ENCODE results near the gene TLE2.

TLE2 gene

GRCh38 chr19:3031607-3031867, 2.5 kb upstream of the TLE2 start:
- Histone ChIP-seq H3K4me3 (IDR thresholded peaks at IDR 0.05; ENCODE audit: insufficient read depth, low read depth, low read length) (no peak overlapping the region), H2AFZ (ENCODE audit: low read depth) (no peak overlapping the region), H3K27ac (no peak overlapping the region), H3K4me2 (no peak overlapping the region), H3K9ac (no peak overlapping the region), H3K4me1 (ENCODE audit: low read depth, poor library complexity, severe bottlenecking) (peaks cover 10% of the 10 kb centered on the region), H3K36me3 (ENCODE audit: insufficient read depth) (no peaks in the 10 kb centered on the region), H4K20me1 (ENCODE audit: insufficient read depth) (no peaks in the 10 kb centered on the region), H3K27me3 (ENCODE audit: insufficient read depth, low read depth) (peaks cover 74% of the 10 kb centered on the region), H3K79me2 (ENCODE audit: insufficient read depth, low read depth) (no peaks in the 10 kb centered on the region)
- TF ChIP-seq CTCF (conservative IDR thresholded peaks at IDR 0.05; ENCODE audit: low read depth, low read length), result no peak

- peak overlapping the region; percentile 33; the same call in 1 of the 2 replicates for H3K4me2 ChIP-seq
- H3K4me1 ChIP-seq (ENCODE audit: low read depth, poor library complexity, severe bottlenecking), result no peaks in the 10 kb centered on the region
- no peak overlapping the region for H2AFZ ChIP-seq (ENCODE audit: low read depth)
- no peak overlapping the region for H3K4me3 ChIP-seq (IDR thresholded peaks at IDR 0.05; ENCODE audit: insufficient read depth, low read depth, low read length)
- H3K27me3 ChIP-seq (ENCODE audit: insufficient read depth, low read depth), result peaks cover 93% of the 10 kb centered on the region
- TF ChIP-seq CTCF (conservative IDR thresholded peaks at IDR 0.05; ENCODE audit: low read depth, low read length), result no peak
- H3K9ac ChIP-seq, result no peak overlapping the region
- H3K36me3 ChIP-seq (ENCODE audit: insufficient read depth), result no peaks in the 10 kb centered on the region
- no peaks in the 10 kb centered on the region for H3K79me2 ChIP-seq (ENCODE audit: insufficient read depth, low read depth)
- no peaks in the 10 kb centered on the region for H4K20me1 ChIP-seq (ENCODE audit: insufficient read depth)
- H3K27ac ChIP-seq, result no peak overlapping the region
Observed at GRCh38 chr19:3028305-3029064, 595 bp downstream of the TLE2 start.

- Histone ChIP-seq H3K9ac (no peak overlapping the region), H3K79me2 (ENCODE audit: insufficient read depth, low read depth) (no peaks in the 10 kb centered on the region), H3K27me3 (ENCODE audit: insufficient read depth, low read depth) (peaks cover 91% of the 10 kb centered on the region), H3K4me1 (ENCODE audit: low read depth, poor library complexity, severe bottlenecking) (no peaks in the 10 kb centered on the region), H3K4me2 (no peak overlapping the region), H4K20me1 (ENCODE audit: insufficient read depth) (no peaks in the 10 kb centered on the region), H3K4me3 (IDR thresholded peaks at IDR 0.05; ENCODE audit: insufficient read depth, low read depth, low read length) (no peak overlapping the region), H3K27ac (no peak overlapping the region), H2AFZ (ENCODE audit: low read depth) (no peak overlapping the region), H3K36me3 (ENCODE audit: insufficient read depth) (no peaks in the 10 kb centered on the region)
- TF ChIP-seq CTCF (conservative IDR thresholded peaks at IDR 0.05; ENCODE audit: low read depth, low read length), result no peak
Observed at GRCh38 chr19:3027981-3028304, 1.1 kb downstream of the TLE2 start.

- H3K9ac ChIP-seq, result no peak overlapping the region
- H3K27me3 ChIP-seq (ENCODE audit: insufficient read depth, low read depth), result peaks cover 91% of the 10 kb centered on the region
- no peaks in the 10 kb centered on the region for H4K20me1 ChIP-seq (ENCODE audit: insufficient read depth)
- no peaks in the 10 kb centered on the region for H3K4me1 ChIP-seq (ENCODE audit: low read depth, poor library complexity, severe bottlenecking)
- H3K36me3 ChIP-seq (ENCODE audit: insufficient read depth), result no peaks in the 10 kb centered on the region
- no peak for TF ChIP-seq CTCF (conservative IDR thresholded peaks at IDR 0.05; ENCODE audit: low read depth, low read length)
- H3K4me3 ChIP-seq (IDR thresholded peaks at IDR 0.05; ENCODE audit: insufficient read depth, low read depth, low read length), result no peak overlapping the region
- no peaks in the 10 kb centered on the region for H3K79me2 ChIP-seq (ENCODE audit: insufficient read depth, low read depth)
- no peak overlapping the region for H3K27ac ChIP-seq
- H3K4me2 ChIP-seq, result no peak overlapping the region
- no peak overlapping the region for H2AFZ ChIP-seq (ENCODE audit: low read depth)
Observed at GRCh38 chr19:3027292-3027691, 1.8 kb downstream of the TLE2 start.
